HG03565 (cell line): ENCODE measurements around the gene WFDC6.
"Not testable (repeated sequence)": the region's sequence is repeated elsewhere in the genome, so short reads cannot be mapped to it uniquely, and the experiment has no call there.

Experiments
- ATAC-seq: cut with Tn5 transposase; IDR thresholded peaks from one replicate; pipeline ENCODE4 v1.9.1; 2021; ENCODE audit warnings: mild to moderate bottlenecking, moderate library complexity; ENCODE audit not compliant: unreplicated experiment

The WFDC6 gene

DNA sequence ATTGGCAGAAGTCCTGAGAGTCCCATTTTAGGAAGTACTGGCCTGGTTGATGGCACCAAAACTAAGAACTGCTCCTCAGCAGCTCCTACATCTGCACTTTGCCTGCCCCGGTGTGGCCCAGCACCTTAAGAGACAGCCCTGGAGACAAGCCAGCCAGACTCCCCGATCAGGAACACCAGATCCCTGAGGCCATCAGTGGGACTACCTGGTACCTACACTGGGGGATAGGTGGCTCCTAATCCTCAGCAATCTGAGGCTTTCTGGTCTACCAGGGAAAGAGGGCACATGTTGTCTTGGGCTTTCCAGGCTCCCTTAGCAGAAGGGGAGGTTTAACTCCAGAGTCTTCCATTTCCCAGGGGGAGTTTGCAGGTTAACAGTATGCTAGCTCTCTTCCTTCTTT, at the start of gene WFDC6:
Gene WFDC6 (minus strand): TSS at position 101 of the 400 bp plus-strand sequence. CDS start 75 bp downstream, at position 26.
- no peak for ATAC-seq

DNA sequence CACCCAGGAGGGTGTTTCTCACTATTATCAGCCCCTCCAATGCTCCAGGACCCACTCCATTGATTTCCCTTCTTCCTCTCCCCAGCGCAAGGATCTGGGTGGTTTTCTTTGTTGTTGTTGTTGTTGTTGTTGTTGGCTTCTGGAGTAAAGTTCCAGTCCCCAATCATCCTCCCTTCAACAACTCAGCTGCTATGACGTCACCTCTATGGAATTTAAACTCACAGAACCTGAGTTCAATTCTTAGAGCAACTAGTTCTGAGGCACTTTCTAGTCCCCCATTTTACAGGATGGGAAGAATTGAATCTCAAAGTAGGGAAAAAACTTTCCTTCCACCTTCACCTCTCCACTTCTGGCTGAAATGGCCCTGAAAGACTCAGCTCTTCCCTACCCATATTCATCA, 49.5 kb upstream of the WFDC6 start:
- ATAC-seq: no peak

DNA sequence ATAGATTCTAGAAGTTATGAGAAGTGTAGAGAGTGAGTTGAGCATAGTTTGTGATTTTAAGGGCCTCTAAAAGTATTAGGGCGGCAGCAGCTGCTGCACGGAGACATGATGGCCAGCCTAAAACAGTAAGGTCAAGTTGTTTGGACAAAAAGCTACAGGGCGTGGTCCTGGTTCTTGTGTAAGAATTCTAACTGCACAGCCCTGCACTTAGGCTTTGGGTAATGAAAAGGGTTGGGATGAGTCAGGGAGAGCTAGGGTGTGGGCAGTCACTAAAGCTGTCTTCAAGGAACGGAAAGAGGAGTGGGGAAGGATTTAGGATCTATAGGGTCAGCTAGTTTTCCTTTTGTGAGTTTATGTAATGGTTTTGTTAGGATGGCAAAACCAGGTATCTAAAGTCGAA, 46.7 kb upstream of the WFDC6 start:
- ATAC-seq: not testable (repeated sequence)

DNA sequence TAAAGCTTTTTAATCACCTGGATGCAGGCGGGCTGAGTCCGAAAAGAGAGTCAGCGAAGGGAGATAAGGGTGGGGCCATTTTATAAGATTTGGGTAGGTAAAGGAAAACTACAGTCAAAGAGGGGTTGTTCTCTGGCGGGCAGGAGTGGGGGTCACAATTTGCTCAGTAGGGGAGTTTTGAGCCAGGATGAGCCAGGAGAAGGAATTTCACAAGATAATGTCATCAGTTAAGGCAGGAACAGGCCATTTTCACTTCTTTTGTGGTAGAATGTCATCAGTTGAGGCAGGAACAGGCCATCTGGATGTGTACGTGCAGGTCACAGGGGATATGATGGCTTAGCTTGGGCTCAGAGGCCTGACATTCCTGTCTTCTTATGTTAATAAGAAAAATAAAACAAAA, 45.0 kb upstream of the WFDC6 start:
- not testable (repeated sequence) for ATAC-seq

DNA sequence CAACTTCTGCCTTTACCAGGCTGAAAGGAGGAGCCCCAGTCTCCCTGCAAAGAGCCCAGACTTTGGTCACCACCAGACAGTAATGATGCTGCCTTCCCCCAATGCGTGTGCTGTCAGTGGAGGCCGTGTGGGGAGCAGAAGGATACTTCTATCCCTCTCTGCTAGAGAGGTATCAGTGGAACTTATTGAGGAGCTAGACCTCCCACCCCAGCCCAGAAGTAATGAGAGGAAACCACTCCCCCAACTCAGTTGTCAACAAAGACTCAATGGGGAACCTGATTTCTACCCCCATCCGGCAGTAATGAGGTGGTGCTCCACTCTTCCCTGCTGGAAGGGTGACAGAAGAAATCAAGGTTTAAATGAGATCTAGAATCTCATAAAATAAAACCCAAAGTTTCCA, 44.2 kb upstream of the WFDC6 start:
- ATAC-seq: no peak

DNA sequence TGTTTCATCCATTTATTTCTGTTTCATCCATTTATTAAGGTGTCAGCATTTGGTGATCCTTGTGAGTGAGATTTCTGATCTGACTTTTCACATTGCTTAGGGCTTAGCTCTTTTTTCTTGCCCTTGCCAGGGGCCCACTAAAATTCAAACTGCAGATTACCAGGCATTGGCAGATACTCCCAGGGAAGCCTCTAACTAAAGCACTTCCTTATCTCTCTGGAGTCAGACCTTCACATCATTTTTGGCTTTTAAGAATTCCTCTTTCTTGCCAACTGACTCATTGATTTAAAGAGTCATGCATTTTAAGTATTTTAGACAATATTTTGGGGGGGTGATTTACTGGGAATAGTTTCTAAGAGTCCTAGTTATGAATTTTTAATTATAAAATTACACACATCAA, 42.4 kb upstream of the WFDC6 start:
- no peak for ATAC-seq

DNA sequence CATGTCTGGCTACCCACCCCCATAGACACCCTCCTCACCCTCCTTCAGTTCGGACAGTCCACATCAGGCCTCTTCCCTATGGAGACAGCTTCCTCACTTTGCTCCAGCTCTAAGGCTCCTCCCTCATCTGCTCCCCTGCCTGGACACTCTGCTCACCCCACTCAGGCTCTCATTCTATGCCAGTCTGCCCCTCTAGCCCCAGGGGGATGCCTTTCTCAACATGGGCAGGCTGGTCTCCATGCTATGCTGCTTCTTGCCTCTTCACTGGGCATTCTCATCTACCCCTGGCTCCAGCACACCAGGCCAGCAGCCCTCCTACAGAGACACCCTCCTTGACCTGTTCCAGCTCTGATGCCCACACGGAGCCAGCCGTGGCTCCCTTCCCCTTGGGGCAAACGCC, 39.9 kb upstream of the WFDC6 start, which contains the start of gene WFDC8:
Gene WFDC8 (minus strand): TSS at position 101 of the 400 bp plus-strand sequence. CDS start 37 bp downstream, at position 64.
- no peak for ATAC-seq

DNA sequence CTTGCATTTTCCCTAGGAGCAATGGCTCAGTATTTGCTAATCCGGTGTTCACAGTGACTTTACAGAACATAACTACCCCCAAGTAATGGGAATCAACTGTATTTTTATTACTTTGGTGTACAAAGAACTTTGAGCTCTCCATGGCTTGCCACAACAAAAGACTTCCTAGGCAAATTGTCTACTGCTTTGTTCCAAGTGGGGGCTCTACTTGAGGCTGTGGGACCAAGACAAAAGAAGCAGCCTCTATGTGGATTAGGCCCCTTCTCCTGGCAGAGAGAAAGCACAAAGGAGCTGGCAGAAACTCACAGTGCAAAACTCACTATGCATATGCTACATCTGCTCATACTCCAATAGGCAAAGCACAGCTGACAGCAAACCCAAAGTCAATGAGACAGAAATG, 38.9 kb upstream of the WFDC6 start:
- ATAC-seq: no peak

DNA sequence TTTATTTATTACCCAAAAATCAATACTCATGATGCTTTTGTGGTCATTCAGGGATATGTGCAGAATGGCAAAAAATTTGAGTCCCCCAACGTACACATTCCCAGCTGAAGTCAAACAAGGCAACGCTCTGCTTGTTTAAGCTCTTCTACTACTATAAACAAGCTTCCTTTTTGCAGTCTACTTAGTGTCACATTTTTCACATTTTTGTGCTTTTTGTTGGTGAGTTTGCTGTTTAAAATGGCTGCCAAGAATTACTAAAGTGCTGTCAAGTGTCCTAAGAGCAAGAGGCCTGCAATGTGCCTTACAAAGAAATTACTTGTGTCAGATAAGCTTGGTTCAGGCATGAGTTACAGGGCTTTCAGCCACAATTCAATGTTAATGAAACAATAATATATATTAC, 37.7 kb upstream of the WFDC6 start:
- ATAC-seq: no peak

DNA sequence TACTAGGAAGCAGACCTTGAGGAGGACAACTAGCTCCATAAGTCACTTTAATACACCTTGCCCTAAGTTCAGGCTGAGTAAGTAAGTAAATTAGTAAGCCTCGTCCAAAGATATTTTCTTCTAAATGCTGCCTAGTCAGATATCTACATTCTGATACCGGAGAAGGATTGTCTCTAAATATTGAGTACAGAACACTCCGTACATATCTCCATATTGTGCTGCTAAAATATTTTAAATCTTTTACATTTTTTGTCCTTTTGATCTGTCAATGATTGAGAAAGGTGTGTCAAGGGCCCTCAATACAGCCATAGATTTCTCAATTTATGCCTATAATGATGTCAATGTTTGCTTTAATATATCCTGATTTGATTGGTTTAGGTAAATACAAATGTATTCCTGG, 36.6 kb upstream of the WFDC6 start:
- no peak for ATAC-seq

DNA sequence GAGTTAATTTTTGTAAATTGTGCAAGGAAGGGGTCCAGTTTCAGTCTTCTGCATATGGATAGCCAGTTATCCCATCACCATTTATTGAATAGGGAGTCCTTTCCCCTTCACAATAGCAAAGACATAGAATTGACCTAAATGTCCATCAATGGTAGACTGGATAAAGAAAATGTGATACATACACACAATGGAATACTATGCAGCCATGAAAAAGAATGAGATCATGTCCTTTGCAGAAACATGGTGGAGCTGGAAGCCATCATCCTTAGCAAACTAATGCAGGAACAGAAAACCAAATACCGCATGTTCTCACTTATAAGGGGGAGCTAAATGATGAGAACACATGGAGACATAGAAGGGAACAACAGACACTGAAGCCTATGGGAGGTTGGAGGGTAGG, 30.4 kb upstream of the WFDC6 start:
- ATAC-seq: not testable (repeated sequence)

DNA sequence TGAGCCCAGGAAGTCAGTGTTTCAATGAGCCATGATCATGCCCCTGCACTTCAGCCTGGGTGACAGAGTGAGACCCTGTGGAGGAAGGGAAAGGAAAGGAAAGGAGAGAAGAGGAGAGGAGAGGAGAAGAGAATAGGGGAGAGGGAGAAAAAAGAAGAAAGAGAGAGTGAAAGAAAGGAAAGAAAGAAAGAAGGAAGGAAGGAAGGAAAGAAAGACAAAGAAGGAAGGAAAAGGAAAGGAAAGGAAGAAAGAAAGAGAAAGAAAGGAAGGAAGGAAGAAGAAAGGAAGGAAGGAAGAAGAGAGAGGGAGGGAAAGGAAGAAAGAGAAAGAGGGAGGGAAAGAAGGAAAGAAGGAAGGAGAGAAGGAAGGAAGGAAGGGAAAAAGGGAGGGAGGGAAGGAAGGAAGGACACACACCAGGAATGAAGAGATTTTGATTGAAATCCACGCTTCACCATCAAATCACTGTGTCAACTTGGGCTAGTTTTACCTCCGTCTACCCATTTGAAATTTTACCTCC, 25.5 kb upstream of the WFDC6 start:
- ATAC-seq: no peak

DNA sequence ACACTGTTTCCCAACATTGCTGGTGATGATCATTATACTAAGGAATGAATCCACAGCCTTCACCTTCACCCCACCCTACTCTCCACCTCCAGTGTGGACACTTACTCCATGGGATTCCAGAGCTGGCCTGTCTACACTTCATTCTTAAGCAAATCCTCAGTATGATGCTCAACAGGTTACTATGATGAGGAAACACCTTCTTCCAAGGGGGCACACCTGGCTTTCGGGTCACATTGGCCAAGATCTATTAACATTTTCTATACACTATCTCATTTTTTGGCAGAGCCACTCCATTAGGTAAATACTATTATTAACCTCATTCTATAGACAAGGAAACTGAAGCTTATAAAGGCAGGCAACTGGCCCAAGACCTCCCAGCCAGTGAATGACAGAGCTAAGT, 15.9 kb upstream of the WFDC6 start:
- no peak for ATAC-seq

DNA sequence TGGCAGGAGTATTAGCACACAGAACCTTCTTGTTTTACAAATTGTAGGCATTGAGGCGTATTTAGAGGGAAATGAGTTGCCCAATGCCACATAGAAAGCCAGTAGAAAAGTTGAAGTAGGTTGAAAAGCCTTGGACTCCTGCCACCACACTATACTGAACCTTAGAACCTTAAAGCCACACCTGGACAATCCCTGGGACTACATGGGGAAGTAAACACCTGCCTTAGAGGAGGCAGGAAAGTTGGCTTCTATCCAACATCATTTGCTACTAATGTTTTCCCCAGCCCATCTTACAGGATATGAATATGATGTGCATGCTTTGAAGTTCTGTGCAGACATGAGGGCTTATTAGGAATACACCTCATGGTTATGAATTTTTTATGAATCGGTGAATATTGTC, 13.2 kb upstream of the WFDC6 start:
- ATAC-seq: no peak

DNA sequence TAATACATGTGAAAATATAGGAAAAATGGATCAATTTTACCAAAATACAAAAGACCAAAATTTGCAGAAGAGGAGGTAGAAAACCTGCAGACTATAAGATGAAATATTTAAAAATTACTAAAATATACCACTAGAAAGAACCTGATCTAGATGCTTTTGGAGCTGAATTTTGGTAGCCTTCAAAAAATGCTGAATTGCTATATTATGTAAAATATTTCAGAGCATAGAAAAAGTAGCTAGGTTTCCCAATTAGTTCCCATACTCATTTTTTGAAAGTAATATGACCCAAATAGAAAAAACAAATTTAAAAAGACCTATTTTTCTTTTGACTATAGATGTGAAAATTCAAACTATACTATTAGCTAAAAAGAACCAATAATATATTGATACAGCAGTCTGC, 11.5 kb upstream of the WFDC6 start:
- ATAC-seq: no peak

DNA sequence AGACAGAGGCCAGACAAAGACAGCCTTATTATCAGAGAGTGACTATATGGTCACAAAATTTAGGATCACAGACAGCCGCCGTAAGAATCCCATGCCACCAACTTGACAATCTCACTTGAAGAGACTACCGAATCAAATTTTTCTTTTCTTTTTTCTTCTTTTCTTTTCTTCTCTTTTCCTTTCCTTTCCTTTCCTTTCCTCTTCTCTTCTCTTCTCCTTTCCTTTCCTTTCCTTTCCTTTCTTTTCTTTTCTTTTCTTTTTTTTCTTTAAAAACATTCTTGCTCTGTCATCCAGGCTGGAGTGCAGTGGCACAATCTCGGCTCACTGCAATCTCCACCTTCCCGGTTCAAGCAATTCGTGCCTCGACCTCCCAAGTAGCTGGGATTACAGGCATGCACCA, 9.1 kb upstream of the WFDC6 start:
- ATAC-seq: no peak

DNA sequence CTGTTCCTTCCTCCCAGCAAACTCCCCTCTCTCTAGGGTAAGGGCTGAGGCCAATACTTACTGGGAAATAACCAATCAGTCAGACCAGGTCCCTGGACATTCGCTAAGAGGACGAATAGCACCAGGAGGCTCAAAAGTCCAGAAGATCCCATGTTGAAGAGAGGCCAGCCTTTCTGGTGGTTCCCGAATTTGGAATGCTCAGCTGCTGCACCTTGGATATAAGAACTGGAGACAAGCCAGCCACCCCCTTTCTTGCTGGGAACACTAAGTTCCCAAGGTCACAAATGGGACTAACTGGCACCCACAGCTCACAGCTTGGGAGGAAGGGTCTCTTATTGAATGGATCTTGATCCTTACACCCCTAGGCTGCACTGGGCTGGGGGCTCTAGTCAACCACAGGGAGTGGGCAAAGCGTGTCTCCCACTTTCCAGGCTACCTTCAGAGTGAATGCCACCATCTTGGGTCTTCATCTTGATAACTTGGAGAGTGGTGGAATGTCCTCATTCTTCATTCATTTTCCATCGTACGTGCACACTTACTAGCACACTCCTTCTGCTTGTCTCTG, 8.0 kb upstream of the WFDC6 start, which contains the start of gene EPPIN:
Gene EPPIN (minus strand): TSS at position 196 of the 565 bp plus-strand sequence. CDS start 44 bp downstream, at position 152.
- no peak for ATAC-seq

DNA sequence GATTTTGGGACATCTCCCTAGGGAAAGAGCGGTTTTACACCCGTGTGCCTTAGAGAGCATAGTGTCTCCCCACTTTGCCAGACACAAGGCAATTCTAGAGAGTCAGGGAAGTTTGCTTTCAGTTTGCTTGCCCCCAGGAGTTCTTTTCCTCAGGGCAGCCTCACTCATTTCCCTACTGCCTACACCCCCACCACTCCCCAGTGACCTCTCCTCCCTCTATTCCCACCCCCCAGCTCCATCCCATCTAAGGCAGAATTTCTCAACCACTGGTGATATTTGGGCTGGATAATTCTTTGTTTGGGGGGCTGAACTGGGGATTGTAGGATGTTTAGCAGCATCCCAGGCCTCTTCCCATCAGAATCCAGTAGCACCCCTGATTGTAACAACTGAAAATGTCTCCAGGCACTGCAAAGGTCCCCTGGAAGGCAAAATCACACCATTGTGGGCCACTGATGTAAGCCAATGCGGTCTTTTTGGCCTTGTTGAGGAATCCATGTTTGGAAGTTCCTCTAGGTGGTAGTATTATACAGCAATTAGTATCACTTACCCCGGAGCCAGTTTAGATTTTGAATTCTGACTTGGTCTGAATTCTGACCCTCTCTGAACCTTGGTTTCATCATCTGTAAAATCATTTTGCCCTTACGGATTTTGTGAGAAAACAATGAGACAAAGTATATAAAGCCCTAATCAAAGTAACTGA, 6.6 kb upstream of the WFDC6 start:
- no peak for ATAC-seq

DNA sequence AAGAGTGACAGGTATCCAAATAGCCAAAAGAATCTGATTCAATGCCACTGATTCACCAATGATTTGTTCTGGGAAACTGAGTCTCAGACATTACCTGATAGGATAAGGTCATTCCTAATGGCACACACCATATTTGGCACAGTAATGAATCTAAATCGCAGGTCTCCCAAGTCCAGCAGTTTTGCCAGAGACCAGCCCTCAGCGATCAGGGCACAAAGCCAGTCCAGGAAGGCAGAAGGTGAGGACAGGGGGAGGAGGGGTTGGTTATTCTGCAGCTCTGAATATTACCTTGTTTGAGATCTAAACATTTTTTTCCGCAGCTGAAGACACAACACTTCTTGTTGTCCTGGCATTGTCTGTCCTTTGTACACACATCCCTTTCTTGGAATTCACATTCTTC, 6.1 kb upstream of the WFDC6 start:
- no peak for ATAC-seq

DNA sequence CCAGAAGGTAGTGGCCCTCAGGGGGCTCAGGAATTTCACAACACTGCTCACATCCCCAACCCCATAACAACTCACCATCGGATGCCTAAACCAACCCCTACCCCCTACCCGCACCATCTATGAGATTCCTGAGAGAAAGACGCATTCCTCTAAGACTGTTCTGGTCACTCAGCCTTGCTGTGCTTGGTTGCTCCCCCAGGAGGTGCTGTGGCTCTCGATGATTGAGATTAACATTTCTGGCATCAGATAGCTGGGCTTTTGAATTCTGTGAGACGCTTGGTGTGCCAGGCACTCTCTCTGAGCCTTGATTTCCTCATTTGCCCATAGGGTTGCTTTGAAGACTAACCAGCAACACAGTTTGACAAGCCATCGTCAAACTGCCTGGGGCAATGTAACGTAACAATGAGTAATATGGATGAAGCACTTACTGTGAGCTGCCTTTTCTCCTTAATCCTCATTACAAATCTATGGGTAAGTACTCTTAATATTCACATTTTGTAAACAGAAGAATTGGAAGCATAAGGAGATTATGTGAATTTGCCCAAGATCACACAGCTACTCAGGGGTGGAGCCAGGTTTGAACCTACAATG, 978 bp downstream of the WFDC6 start:
- no peak for ATAC-seq

DNA sequence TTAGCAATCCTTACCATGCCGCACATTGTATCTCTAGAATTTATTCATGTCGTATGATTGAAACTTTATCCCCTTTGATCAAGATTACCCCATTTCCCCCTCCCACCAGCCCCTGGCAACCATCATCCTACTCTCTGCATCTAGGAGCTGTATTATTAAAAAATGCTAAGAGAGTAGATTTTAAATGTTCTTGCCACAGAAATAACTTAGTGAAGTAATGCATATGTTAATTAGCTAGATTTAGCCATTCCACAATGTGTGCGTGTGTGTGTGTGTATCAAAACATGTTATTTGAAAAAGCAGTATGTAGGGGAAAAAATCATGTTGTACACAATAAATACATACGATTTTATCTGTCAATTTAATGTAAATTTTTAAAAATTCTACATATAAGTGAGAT, 12.0 kb downstream of the WFDC6 start:
- no peak for ATAC-seq

DNA sequence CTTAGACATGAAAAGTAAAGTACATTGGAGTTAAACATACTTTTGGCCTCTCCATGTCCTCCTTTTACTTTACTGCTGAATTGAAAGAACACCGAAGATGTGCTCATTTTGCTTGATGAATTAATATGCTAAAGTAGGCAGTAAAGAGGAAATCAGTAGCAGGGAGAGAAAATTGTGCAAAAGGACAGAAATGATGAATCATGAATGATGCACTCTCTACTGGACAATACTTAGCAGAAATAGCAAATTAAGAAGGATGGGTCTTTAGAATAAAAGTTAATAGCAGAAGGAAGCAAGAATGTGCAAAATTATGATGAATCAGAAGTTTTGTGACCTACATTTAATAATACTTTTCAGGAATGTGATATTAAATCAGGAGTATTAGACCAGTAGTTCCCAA, 15.5 kb downstream of the WFDC6 start:
- ATAC-seq: no peak
